AG09309 (cell line): ENCODE measurements around the gene GALNT9.
A peak's percentile ranks its signal among the peaks of the same experiment; 100 is the strongest.

Source experiments
- DNase-seq: peaks from one replicate; pipeline ENCODE4 v3.0.0-alpha.2; 2010; ENCODE audit warnings: low read depth
- H3K4me3 ChIP-seq: 2 replicates; pipeline ENCODE4 v1.5.1; 2011; ENCODE audit warnings: mild to moderate bottlenecking, low read depth, low read length, moderate library complexity; ENCODE audit not compliant: control insufficient read depth
- TF ChIP-seq, protein P1 (sequence below): IDR thresholded peaks from 2 replicates; pipeline ENCODE4 v1.5.1; 2011; ENCODE audit warnings: mild to moderate bottlenecking, low read depth, low read length, inconsistent platforms; ENCODE audit not compliant: insufficient read depth, control insufficient read depth; ENCODE audit errors: missing control alignments

Gene GALNT9

DNA sequence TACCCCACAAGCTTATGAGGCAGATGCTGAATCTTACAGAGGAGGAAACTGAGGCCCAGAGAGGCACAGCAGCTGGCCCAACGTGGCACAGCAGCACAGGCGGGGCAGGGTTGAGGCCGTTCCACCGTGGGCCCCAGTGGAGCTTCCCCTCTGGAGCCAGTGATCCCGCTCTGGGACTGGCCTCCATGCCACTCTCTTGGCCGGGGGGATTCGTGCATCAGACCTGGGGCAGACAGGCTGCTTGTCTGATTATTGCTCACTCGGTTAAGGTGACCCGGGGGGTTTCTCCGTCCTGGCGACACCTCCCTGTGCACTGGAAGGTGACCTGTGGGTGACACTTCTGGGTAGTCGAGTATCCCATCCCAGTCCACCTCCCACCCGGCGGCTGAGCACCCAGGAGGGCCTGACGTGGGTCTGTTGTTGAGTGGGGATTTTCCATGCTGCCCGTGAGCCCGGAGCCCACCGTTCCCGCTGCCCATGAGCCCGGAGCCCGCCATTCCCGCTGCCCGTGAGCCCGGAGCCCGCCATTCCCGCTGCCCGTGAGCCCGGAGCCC lies 157.3 kb downstream of the GALNT9 start:
- TF ChIP-seq, protein P1, sequence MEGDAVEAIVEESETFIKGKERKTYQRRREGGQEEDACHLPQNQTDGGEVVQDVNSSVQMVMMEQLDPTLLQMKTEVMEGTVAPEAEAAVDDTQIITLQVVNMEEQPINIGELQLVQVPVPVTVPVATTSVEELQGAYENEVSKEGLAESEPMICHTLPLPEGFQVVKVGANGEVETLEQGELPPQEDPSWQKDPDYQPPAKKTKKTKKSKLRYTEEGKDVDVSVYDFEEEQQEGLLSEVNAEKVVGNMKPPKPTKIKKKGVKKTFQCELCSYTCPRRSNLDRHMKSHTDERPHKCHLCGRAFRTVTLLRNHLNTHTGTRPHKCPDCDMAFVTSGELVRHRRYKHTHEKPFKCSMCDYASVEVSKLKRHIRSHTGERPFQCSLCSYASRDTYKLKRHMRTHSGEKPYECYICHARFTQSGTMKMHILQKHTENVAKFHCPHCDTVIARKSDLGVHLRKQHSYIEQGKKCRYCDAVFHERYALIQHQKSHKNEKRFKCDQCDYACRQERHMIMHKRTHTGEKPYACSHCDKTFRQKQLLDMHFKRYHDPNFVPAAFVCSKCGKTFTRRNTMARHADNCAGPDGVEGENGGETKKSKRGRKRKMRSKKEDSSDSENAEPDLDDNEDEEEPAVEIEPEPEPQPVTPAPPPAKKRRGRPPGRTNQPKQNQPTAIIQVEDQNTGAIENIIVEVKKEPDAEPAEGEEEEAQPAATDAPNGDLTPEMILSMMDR, result no peak
- no peak for DNase-seq
- no peak overlapping the region for H3K4me3 ChIP-seq

DNA sequence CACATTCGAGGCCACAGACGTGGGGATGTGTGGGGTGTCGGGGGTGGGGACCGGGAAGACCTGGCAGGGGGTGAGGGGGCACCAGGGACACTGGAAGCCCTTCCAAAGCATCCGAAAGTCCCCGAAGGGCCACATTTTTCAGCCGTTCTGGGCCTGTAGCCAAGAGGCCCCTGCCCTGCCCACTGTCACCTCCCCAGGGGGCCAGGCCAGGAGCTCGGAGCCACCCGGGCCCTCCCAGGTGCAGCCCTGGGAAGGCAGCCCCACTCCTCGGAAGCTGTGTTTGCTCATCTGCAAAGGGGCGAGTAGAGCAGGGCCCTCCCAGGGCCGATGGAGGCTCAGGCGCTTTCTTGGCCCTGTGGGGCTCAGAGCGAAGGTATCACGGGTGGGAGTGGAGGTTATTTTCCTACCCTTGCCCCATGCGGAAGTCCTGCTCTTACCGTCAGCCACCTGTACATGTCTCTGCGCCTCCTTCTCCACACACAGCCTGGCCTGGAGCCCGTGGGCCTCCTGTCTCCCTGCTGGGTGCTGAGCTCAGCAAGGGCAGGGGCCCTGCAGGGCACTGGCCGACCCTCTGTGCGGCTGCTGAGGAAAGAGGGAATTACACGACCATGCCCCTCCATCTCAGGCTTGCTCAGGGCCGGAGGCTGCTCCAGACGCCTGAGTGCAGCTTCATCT lies 158.0 kb downstream of the GALNT9 start:
- TF ChIP-seq, protein P1, result no peak
- no peak overlapping the region for H3K4me3 ChIP-seq
- no peak for DNase-seq

DNA sequence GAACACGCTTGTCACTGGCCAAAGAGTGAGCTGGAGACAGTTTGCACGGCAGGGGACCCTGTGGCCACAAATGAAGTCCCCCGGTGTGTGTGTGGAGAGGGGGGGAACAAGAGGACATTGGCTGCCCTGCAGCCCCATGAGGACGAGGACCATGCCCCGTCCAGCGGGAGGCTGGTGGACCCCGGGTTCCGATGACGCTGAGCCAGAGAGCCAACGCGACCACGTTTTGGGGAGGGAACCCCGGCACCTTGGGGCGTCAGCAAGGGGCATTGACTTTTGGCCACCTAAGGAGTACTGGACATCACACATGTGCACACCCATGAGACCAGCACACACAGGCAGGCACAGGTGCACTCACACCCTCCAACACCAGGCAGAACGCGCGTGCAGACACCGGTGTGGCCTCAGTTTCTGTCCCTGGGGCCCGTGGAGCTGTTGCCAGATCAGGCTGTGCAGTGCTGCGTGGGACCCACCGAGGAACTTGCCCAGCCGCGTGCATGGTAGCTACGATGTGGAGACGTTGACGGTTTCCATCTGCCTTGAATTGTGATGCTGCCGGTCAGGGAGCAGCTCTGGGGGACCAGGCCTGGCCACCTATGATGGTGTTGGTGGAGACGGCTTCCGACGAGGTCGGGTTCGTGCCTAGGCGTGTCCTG lies 158.6 kb downstream of the GALNT9 start:
- TF ChIP-seq, protein P1, result no peak
- no peak overlapping the region for H3K4me3 ChIP-seq
- no peak for DNase-seq

DNA sequence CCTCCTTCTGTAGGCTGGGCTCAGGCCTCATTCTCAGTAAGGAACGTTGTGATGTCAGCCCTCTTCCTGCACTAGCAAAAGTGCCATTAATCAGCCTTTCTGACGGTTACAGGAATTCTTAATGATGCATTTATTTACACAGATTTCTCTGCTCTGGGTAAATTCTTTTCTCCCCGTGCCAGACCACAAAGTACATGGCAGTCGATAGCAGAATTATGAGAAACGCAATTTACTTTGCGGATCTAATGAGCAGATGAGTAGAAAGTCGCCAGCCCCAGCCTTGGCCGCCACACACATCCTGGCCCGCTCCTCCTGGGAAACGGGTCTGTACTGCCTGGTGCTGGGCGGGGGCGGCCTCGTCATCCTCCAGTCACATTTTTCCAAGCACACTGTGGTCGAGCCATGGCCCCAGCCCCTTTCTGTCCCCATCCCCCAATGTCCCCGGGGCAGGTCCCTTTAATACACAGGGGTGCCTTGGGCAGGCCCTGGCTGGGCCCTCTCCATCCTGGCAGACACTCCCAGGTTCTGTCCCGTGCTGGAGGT lies 159.2 kb downstream of the GALNT9 start:
- H3K4me3 ChIP-seq, result no peak overlapping the region
- DNase-seq, result peak; percentile 62
- TF ChIP-seq, protein P1, result no peak

GRCh38 chr12:132169376-132169775 lies 160.0 kb downstream of the GALNT9 start:
- H3K4me3 ChIP-seq, result no peak overlapping the region
- TF ChIP-seq, protein P1, result no peak
- no peak for DNase-seq

DNA sequence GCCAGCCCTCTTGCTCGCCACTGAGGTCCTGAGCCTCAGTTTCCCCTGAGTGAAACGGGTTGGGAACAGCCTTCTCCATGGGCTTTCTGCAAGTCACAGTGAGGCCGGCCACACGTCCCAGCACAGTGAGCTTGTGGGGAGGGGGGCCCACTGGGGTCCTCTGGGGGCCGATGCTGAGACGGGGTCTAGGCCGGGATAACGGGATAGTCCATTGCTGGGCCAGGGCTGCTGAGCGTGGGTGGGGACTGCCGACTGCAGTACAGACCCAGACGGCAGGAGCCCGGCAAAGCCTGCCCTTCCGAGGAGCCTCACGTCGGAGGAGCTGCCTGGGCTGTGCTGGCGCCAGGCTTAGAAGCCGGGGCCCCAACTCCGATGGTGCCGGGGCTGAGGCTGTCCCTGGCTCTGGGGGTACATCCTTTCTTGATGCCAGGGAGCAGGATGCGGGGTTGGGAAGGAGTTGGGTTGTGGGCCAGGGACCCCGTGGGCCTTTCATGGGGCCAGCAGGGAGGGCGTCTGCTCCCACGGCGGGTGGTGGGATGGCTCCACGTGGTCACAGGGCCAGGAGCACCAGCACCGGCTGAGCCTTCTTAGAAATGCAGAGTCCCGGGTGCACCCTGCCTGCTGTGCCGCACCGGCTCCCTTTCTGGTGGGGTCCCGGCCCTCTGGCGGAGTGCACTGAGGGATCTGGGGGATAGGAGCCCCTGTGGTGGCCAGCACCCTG lies 160.9 kb downstream of the GALNT9 start:
- H3K4me3 ChIP-seq, result no peak overlapping the region
- no peak for DNase-seq
- TF ChIP-seq, protein P1, result no peak
